Measurements from ENCODE around the gene GPS2. TPM values are rescaled to one million over a fixed set of nuclear protein-coding genes. Genes with fewer than 3 reads are reported as not detected.

GPS2 gene
- total RNA-seq, 4 donors from 2014 or later, result 36.1 to 108 (median 57.3) TPM

DNA sequence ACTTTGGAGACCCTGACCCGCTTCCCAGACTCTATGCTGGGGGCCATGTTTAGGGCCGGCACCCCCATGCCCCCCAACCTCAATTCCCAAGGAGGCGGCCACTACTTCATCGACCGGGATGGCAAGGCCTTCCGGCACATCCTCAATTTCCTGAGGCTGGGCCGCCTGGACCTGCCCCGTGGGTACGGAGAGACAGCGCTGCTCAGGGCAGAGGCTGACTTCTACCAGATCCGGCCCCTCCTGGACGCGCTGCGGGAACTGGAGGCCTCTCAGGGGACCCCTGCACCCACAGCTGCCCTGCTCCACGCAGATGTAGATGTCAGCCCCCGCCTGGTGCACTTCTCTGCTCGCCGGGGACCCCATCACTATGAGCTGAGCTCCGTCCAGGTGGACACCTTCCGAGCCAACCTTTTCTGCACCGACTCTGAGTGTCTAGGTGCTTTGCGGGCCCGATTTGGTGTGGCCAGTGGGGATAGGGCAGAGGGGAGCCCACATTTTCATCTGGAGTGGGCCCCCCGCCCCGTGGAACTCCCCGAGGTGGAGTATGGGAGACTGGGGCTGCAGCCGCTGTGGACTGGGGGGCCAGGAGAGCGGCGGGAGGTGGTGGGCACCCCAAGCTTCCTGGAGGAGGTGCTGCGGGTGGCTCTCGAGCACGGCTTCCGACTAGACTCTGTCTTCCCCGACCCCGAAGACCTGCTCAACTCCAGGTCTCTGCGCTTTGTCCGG is 37.9 kb upstream of the GPS2 start:
- peaks cover 0 to 81% (median 48%) of the 10 kb centered on the region in 4 donors for H3K4me1 ChIP-seq
- DNase-seq (ENCODE audit: low spot score in 2 of 2), result no peak
- 75 to 78% methylated on average over 37 of the region's 37 CpGs for WGBS, 2 donors

DNA sequence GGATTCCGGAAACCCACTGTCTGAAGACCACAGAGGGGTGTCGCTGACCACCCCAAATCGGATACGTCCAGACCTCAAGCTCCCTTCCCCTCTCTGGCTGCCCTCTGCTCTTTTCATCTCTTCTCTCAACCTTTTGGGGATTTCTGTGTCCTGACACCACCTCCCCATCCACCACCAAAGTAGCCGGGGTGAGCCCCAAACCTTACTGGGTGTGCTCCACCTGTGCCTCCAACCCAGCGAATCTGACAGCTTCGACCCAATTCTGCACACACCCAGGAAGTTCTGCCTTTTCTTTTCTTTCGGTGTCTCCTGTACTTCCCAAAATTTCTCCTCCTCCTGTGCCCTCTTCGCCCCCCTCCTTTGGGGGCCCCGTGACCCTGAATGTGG is 37.3 kb upstream of the GPS2 start:
- Histone ChIP-seq H3K27ac (peak overlapping the region; percentile 91 to 100 (median 96)), H3K4me3 (peak overlapping the region; percentile 71 to 95 (median 76)), H3K27me3 (no peaks in the 10 kb centered on the region), H3K9me3 (no peaks in the 10 kb centered on the region), H3K4me1 (peaks cover 0 to 82% (median 47%) of the 10 kb centered on the region in 4 donors), H3K36me3 (no peaks in the 10 kb centered on the region)
- WGBS, 2 donors, result 20 to 24% methylated on average over 10 of the region's 10 CpGs
- TF ChIP-seq, protein P1, sequence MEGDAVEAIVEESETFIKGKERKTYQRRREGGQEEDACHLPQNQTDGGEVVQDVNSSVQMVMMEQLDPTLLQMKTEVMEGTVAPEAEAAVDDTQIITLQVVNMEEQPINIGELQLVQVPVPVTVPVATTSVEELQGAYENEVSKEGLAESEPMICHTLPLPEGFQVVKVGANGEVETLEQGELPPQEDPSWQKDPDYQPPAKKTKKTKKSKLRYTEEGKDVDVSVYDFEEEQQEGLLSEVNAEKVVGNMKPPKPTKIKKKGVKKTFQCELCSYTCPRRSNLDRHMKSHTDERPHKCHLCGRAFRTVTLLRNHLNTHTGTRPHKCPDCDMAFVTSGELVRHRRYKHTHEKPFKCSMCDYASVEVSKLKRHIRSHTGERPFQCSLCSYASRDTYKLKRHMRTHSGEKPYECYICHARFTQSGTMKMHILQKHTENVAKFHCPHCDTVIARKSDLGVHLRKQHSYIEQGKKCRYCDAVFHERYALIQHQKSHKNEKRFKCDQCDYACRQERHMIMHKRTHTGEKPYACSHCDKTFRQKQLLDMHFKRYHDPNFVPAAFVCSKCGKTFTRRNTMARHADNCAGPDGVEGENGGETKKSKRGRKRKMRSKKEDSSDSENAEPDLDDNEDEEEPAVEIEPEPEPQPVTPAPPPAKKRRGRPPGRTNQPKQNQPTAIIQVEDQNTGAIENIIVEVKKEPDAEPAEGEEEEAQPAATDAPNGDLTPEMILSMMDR (IDR thresholded peaks at IDR 0.05), result peak in 2 of 5 experiments; percentile 27 to 41
- TF ChIP-seq EP300 (IDR thresholded peaks at IDR 0.05), result no peak
- no peak for DNase-seq (ENCODE audit: low spot score in 2 of 2)

More for the DNA sequence above, 37.9 kb upstream of the GPS2 start:
- Histone ChIP-seq H3K9me3 (no peaks in the 10 kb centered on the region), H3K36me3 (no peaks in the 10 kb centered on the region), H3K4me3 (peak overlapping the region; percentile 71 to 95 (median 76)), H3K27me3 (no peaks in the 10 kb centered on the region), H3K27ac (peak overlapping the region; percentile 91 to 100 (median 96))
- no peak for TF ChIP-seq EP300 (IDR thresholded peaks at IDR 0.05)
- TF ChIP-seq, protein P1 (IDR thresholded peaks at IDR 0.05), result no peak
- no peak for TF ChIP-seq POLR2A (IDR thresholded peaks at IDR 0.05)

DNA sequence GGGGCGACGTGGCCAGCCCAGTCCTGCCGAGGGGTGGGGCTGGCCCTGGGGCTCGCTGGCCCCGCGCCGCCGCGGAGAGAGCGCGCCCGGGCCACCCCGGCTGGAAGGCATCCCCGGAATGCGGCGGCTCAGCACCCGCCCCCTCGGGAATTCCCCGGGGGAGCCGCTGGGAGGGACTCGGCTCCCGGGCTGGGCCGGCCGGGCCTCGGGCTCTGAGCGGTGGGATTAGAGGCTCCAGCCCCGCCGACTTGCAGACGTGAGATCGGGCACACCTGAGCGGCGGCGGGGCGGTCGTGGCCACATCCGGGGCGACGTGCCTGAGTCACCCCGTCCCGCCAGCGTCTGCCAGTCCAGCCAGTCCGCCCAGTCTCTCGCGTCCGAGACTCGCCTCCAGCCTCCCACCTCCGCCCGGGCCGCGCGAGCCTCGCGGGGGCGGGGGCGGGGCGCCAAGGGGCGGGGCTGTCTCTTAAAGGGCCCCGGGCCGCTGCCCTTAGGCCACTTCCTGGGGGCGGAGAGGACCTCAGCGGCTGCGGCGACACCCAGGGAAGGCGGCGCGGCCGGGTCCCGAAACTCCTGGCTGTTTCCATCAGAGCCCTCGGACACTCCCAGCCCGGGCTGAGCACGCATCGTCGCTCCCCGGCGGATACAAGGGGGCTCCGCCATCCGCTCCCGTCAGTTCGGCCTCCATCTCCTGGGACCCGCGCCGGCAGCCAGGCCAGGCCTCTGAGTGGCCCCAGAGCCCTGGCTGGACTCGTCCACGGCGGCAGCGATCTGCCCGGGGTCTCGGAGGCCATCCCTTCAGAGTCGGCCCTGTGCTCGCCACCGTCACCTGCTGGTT is 36.7 kb upstream of the GPS2 start, which contains the start of gene KCTD11:
Gene KCTD11, plus strand, starts transcription at position 498 of the 838 bp plus-strand sequence.
- TF ChIP-seq EP300 (IDR thresholded peaks at IDR 0.05) (peak in 1 of 2 donors; percentile 76), POLR2A (IDR thresholded peaks at IDR 0.05) (peak; percentile 2 to 49)
- TF ChIP-seq, protein P1 (IDR thresholded peaks at IDR 0.05), result peak in 3 of 5 experiments; percentile 29 to 61 (median 56)
- Histone ChIP-seq H3K27me3 (no peaks in the 10 kb centered on the region), H3K9me3 (no peaks in the 10 kb centered on the region), H3K4me1 (peaks cover 0 to 79% (median 44%) of the 10 kb centered on the region in 4 donors), H3K36me3 (no peaks in the 10 kb centered on the region), H3K27ac (peak within 1 kb of the TSS; percentile 91 to 100 (median 96)), H3K4me3 (peak within 1 kb of the TSS; percentile 71 to 95 (median 76))
- peak; percentile 85 to 88 for DNase-seq (ENCODE audit: low spot score in 2 of 2)
- WGBS, 2 donors, result 1% methylated on average over 39 to 49 of the region's 91 CpGs

DNA sequence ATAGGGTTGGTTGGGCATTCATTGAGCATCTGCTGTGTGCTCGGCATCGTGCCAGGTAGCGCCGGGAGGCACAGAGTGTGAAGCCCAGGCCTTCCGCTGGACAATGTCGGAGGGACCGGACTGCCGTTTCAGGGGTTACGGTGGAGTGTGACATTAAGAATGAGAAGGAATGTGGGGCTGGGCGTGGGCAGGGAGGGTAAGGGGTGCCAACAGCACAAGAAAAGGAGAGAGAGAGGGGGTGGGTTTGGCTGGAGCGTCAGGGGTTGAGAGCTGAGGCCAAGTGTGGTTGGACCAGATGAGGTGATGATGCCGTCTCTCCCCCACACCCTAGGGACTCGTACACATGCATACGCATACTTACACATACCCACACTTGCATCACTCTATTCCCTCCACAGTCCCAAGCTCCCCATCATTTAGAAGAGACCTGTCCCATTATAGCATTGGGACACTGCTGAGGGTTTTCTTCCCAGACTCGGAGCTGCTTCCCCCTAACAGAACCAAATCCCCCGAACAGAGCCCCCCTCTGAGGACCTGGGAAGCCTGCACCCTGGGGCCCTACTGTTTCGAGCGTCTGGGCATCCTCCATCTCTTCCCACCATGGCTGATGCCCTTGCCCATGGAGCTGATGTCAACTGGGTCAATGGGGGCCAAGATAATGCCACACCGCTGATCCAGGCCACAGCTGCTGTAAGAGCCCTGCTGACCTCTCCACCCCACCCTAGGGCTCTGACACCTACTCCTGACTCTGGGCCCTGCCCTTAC is 33.5 kb upstream of the GPS2 start:
- no peaks in the 10 kb centered on the region for H3K9me3 ChIP-seq
- peak overlapping the region in 3 of 4 donors; percentile 96 to 100 (median 96) for H3K27ac ChIP-seq
- no peak for DNase-seq (ENCODE audit: low spot score in 2 of 2)
- no peak overlapping the region for H3K4me3 ChIP-seq
- H3K27me3 ChIP-seq, result no peaks in the 10 kb centered on the region
- H3K36me3 ChIP-seq, result no peaks in the 10 kb centered on the region
- H3K4me1 ChIP-seq, result peaks cover 0 to 56% (median 30%) of the 10 kb centered on the region in 4 donors
- WGBS, 2 donors, result 55 to 61% methylated on average over 19 of the region's 19 CpGs
- TF ChIP-seq POLR2A (IDR thresholded peaks at IDR 0.05) (no peak), EP300 (IDR thresholded peaks at IDR 0.05) (no peak)
- TF ChIP-seq, protein P1 (IDR thresholded peaks at IDR 0.05), result no peak
